Measurements from ENCODE around the gene MARCHF11.

Gene MARCHF11

DNA sequence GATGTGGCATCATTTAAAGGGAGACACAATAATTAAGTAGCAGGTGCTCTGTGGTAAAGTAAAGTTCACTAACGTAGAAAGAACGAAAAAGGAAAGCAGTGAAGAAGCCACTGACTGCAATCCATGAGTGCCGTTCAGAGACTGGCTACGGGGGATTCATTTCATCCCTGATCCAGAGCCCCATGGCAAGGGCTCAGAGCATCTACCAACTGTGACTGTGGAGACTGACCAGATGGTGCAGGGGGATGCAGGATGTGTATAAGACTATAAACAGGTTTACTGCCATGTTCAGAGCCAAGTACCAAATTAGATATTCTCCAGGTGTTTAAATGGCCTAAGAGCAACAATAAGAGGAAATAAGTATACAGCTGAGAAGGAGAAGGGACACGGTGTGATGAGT, 47.7 kb downstream of the MARCHF11 start:
- no peak for DNase-seq (ENCODE audit: low read depth)

- no peak for DNase-seq (ENCODE audit: low read depth)
These were observed 50.6 kb downstream of the MARCHF11 start for GRCh38 chr5:16128944-16129343.

DNA sequence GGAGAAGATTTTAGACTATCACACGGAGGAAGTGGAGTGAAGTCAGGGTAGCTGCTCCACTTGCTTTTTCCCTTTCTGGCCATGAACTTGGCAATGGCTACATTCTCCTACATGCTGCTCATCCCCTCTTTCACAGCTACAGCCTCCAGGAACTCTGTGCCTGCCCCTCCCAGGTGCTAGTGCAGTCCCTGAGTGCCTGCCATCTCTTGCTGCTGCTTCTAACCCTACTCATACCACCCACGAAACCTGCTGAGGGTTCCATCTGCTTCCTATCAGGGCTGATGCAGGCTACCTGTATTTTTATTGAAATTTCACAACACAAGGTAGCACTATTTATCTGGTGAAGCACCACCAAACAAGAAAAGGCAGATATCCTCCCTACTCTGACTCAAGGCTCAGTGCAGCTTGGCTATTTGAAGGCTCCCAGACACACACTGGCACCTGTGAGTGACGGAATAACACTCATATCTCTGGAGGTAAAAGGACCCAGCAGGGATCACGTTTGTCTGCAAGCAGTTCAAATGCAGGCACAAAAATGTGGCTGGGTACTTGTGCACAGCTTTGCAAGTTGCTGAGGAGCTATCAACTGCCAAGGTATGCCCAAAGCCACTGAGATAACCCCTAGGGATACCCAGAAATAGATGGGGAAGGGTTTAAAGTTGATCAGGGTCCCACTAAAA, 51.6 kb downstream of the MARCHF11 start:
- DNase-seq (ENCODE audit: low read depth) = no peak

DNA sequence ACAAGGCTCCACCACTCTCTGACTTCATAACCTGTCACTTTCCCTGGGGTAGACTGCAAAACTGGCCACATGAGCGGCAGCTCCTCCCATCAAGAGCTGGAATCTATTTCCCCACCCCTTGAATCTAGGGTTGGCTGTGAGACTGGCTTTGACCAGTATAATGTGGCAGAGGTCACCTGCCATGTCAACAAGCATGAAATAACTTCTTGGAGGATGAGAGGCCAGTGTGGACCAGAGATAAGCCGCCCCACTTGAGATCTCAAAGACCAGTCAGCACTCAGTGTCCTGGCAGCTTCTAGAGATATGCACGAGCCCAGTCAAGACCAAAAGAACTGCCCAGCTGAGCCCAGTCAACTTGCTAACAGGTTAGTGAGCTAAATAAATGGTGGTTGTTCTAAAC, 59.0 kb downstream of the MARCHF11 start:
- DNase-seq (ENCODE audit: low read depth) = no peak

GRCh38 chr5:16119790-16120189, 59.8 kb downstream of the MARCHF11 start:
- no peak for DNase-seq (ENCODE audit: low read depth)

- no peak for DNase-seq (ENCODE audit: low read depth)
These were observed 64.5 kb downstream of the MARCHF11 start for GRCh38 chr5:16115140-16115539.

DNA sequence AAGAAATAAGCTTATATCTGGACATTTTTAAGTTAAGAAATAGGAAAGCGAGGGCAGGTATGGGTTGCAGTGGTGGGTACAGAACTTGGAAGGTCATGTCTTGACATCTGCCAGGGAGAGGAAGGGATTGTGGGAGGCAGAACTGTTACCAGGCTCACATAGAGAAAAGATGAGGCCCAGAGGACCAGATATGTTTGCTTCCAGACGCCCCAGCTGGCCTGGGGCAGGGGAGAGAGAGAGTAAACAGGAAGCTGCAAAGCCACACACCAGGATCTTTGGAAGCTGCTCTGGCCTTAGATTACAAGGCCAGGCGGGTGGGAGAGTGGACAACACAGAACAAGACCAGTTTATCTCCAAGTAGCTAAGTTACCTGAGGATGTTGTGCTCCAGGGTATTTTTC, 71.2 kb downstream of the MARCHF11 start:
- no peak for DNase-seq (ENCODE audit: low read depth)

DNA sequence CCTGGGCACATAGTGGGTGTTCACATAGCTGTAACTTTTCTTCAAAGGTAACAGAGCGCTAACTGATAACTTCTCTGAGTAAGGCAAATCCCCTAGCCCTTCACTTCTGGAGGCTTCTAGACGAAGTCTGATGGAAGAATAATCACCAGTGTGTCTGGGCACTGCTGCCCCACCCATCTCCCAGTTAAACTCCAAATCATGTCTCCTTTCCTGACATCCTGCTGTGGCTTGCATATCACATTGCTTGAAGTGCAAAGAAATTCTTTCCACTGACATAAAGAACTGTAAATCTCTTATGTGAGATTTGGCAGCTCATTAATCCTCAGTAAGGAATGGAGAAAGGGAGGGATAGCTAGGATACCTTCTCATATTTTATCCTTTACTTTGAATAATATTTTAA, 74.6 kb downstream of the MARCHF11 start:
- DNase-seq (ENCODE audit: low read depth) = no peak

GRCh38 chr5:16095612-16096011, 84.0 kb downstream of the MARCHF11 start:
- DNase-seq (ENCODE audit: low read depth) = no peak

DNA sequence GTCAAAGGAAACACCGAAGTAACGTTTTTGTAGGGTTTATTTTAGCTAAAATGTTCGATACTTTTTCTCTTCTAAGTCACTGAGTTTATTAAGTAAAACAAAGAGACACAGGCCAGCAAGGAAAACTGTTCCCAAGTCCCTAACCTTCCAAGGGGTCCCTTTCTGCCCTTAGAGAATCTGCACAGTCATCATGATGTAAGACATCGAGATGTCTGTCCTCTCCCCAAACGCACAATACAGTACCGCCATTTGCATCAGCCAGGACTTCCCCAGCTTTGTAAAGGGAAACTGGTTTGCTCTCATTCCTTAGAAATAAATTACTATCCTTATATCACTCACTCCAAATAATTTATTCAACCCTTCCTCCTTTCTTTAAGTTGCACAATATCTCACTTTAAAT, 89.3 kb downstream of the MARCHF11 start:
- no peak for DNase-seq (ENCODE audit: low read depth)

DNA sequence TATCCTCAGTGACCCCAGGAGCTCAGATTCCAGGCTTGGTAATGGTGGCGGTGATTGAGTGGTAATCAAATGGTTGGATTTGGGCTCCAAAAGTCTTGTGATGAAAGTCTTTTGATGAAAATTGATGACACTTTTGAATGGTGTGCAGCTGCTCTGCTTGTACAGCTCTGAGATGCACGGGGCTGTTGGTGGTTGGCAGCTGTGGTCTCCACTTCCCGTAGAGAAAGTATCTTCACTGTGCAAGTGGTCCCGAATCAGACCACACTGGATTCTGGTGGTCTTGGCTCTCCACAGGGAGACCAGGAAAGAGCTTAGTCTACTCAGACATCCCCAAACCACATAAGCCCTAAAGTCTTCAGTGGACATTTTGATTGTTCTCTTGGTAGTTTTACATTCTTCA, 96.6 kb downstream of the MARCHF11 start:
- DNase-seq (ENCODE audit: low read depth) = no peak

- DNase-seq (ENCODE audit: low read depth) = no peak
These were observed 97.5 kb downstream of the MARCHF11 start for GRCh38 chr5:16082053-16082452.

- no peak for DNase-seq (ENCODE audit: low read depth)
These were observed 98.1 kb downstream of the MARCHF11 start for GRCh38 chr5:16081376-16081955.

GRCh38 chr5:16076657-16077056, 102.9 kb downstream of the MARCHF11 start:
- DNase-seq (ENCODE audit: low read depth) = no peak

DNA sequence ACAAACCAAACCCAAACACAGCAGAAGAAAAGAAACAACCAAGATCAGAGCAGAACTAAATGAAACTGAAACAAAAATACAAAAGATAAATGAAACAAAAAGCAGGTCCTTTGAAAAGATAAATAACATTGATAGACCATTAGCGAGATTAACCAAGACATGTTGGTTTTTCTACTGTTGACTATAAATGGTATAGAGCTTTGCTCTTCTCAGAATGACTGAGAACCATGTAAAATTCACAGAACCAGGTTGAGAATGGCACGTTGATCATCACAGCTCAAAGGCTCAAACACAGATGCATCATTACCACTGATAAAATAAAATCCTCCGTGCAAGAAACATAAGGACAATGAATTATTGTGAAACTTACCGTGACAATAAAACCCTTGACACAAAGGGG, 105.2 kb downstream of the MARCHF11 start:
- no peak for DNase-seq (ENCODE audit: low read depth)

DNA sequence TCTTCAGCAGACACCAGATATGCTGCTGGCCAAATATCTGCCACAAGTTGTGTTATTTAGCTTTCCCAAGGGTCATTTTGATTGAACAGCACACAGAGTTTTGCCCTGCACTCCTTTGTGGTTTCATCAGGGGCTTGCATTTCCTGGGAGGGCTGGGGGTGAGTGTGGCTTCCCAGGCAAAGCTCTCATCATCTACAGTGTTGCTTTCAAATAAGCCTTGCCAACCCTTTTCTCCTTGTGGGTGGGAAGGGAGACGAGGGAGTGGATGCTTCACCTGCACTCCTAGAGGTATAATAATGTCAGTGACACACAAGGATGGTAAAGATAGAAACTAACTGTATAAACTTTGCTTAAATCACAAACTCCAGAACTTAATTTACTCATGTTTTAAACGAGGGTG, 107.0 kb downstream of the MARCHF11 start:
- no peak for DNase-seq (ENCODE audit: low read depth)

- no peak for DNase-seq (ENCODE audit: low read depth)
These were observed 112.2 kb downstream of the MARCHF11 start for GRCh38 chr5:16067415-16067814.

GRCh38 chr5:16066810-16067209, 112.8 kb downstream of the MARCHF11 start:
- no peak for DNase-seq (ENCODE audit: low read depth)

- no peak for DNase-seq (ENCODE audit: low read depth)
These were observed 113.3 kb downstream of the MARCHF11 start for GRCh38 chr5:16066320-16066719.

DNA sequence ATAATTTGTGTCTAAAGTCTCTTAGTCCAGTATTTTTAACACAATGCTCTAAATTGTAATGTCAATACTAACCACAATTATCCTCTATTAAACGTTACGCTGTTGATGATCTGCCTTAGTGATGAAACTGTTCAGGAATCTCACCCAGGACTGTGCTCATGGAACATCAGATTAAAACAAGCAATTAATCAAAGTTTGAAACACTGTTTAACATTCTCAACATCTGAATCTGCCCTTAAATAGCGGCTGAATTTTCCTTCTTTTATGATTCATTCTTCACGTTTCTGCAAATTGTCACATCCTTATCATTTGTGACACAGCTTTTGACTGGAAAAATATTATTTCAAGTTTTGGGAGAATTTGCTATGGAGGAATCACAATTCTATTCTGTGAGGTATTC, 113.8 kb downstream of the MARCHF11 start:
- DNase-seq (ENCODE audit: low read depth) = no peak

- no peak for DNase-seq (ENCODE audit: low read depth)
These were observed 115.3 kb downstream of the MARCHF11 start for GRCh38 chr5:16064135-16064893.

DNA sequence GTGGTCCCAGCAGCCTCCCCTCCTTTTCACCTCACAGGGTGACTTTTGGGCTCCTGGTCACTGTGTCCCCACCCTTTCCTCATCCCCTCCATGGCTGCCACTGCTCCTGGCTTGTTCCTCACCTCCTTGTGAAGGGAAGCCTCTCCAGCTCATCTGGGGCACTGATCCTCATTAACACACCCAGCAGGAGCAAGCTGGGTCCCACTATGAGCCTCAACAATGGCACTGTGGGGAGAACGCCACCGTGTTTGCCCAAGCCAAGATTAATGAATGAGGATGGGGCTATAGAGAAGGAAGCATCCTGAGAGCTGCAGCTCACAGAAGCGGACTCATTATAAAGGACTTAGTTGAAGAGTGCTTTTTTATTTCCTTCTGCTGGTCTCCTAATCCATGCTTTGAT, 118.4 kb downstream of the MARCHF11 start:
- DNase-seq (ENCODE audit: low read depth) = no peak

DNA sequence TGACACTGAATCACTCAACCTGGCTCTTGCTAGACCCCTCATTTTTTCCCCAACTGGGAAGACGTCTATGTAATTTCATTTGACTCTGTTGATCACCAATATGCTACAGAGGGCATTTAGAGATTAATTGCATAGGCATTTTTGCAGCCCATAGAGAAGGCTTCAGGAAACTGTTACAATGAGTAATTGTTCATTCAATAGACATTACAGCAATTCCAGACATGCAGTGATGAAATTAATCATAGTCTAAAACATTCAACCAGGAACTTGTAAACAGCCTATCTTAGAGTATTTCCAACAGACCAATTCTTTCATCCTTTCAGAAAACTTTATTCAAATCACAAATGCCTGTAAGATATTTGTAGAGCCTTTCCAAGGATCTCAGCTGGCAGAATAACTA, 122.3 kb downstream of the MARCHF11 start:
- no peak for DNase-seq (ENCODE audit: low read depth)

Measured in stimulated activated CD8-positive, alpha-beta memory T cell treated with anti-CD3 and anti-CD28 coated beads, Interleukin-7, amount 100 ng/mL, for 24 hours (primary cell).